Measurements from ENCODE around the gene KDM1B. TPM values are rescaled to one million over a fixed set of nuclear protein-coding genes. Genes with fewer than 3 reads are reported as not detected.

The KDM1B gene
- total and polyA plus RNA-seq, 2 donors (not counting 3 experiments of a cell fraction or from before 2014, with no cell fraction given): 3.0 to 10.8 TPM

DNA sequence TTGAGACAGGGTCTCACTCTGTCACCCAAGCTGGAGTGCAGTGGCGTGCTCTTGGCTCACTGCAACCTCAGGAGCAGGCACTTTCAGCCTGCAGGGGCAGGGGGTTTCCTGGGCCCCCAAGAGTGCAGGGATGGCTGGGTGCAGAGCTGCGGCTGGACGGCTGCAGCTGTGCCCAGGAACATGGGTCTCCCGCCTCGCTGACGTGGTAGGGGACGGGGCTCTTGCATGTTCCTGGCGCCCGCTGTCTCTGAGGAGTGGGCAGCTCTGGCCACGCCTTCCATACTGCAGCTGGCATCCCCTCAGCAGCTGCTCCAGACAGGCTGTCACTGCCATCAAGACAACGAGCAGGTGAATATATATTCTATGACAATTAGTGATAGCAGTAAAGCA is 111.3 kb downstream of the KDM1B start:
- no peak overlapping the region for H3K4me3 ChIP-seq (replicated peaks in 1 of 3; ENCODE audit: insufficient read depth in 1 of 3, low read depth in 1 of 3, low read length in 3 of 3)
- no peak overlapping the region for H3K27ac ChIP-seq (ENCODE audit: insufficient read depth, low read depth, low read length)
- no peak overlapping the region for H2AFZ ChIP-seq (ENCODE audit: low read depth, low read length)
- no peaks in the 10 kb centered on the region for H3K36me3 ChIP-seq (ENCODE audit: control insufficient read depth in 2 of 2, extremely low read depth in 1 of 2, insufficient read depth in 2 of 2, low read length in 2 of 2)
- no TSS peak for BruUV-seq (replicated peaks)
- FAIRE-seq: no peak
- H3K4me1 ChIP-seq (ENCODE audit: control insufficient read depth, extremely low read depth, insufficient read depth, low read length): peaks cover 19% of the 10 kb centered on the region
- CTCF ChIA-PET: interaction anchor here (1.7 kb wide), 1 partner anchor 14 kb away, joined by 4 read pairs; no protein-coding TSS in a partner anchor
- H3K4me2 ChIP-seq (ENCODE audit: insufficient read depth, low read length): no peak overlapping the region
- TF ChIP-seq POLR2A (IDR thresholded peaks at IDR 0.05; ENCODE audit: low read depth, low read length) (no peak), EZH2 (IDR thresholded peaks at IDR 0.05; ENCODE audit: borderline replicate concordance, low read depth, low read length, severe bottlenecking) (no peak), JUN (IDR thresholded peaks at IDR 0.05; ENCODE audit: borderline replicate concordance, insufficient read depth, insufficient read length, low read depth) (no peak), GATA2 (IDR thresholded peaks at IDR 0.05; ENCODE audit: insufficient read depth, insufficient read length, low read depth, low read length) (no peak), POLR2AphosphoS5 (IDR thresholded peaks at IDR 0.05; ENCODE audit: insufficient read depth, low read depth, low read length) (no peak), FOS (IDR thresholded peaks at IDR 0.05; ENCODE audit: borderline replicate concordance, insufficient read depth, low read length) (no peak), MYC (IDR thresholded peaks at IDR 0.05; ENCODE audit: low read depth, low read length) (no peak)
- TF ChIP-seq, protein P1, sequence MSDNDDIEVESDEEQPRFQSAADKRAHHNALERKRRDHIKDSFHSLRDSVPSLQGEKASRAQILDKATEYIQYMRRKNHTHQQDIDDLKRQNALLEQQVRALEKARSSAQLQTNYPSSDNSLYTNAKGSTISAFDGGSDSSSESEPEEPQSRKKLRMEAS (IDR thresholded peaks at IDR 0.05; ENCODE audit: insufficient read depth, insufficient read length): no peak
- TF ChIP-seq, protein P2, sequence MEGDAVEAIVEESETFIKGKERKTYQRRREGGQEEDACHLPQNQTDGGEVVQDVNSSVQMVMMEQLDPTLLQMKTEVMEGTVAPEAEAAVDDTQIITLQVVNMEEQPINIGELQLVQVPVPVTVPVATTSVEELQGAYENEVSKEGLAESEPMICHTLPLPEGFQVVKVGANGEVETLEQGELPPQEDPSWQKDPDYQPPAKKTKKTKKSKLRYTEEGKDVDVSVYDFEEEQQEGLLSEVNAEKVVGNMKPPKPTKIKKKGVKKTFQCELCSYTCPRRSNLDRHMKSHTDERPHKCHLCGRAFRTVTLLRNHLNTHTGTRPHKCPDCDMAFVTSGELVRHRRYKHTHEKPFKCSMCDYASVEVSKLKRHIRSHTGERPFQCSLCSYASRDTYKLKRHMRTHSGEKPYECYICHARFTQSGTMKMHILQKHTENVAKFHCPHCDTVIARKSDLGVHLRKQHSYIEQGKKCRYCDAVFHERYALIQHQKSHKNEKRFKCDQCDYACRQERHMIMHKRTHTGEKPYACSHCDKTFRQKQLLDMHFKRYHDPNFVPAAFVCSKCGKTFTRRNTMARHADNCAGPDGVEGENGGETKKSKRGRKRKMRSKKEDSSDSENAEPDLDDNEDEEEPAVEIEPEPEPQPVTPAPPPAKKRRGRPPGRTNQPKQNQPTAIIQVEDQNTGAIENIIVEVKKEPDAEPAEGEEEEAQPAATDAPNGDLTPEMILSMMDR (IDR thresholded peaks at IDR 0.05; ENCODE audit: extremely low read depth in 1 of 2, insufficient read depth in 1 of 2, low read depth in 1 of 2, low read length in 2 of 2): no peak
- peaks cover 6 to 8% of the 10 kb centered on the region in 2 experiments for H3K27me3 ChIP-seq (ENCODE audit: control insufficient read depth in 2 of 2, insufficient read depth in 2 of 2, low read length in 2 of 2)
- H3K9me1 ChIP-seq (replicated peaks; ENCODE audit: control insufficient read depth, extremely low read depth, insufficient read depth, low read length): no peaks in the 10 kb centered on the region
- dilution Hi-C loops (cut with MboI; ENCODE audit: extremely low pct_ligation_motif_present, low sequenced_read_pairs) (no loop called here), intact Hi-C loops (cut with micrococcal nuclease) (loop anchor here (5.0 kb wide), 1 partner anchor 879 kb away; no protein-coding TSS in a partner anchor)
- DNase-seq (ENCODE audit: low read depth, low spot score): no peak
- H4K20me1 ChIP-seq (replicated peaks; ENCODE audit: control insufficient read depth, extremely low read depth, insufficient read depth, low read length): peaks cover 4% of the 10 kb centered on the region
- no peaks in the 10 kb centered on the region for H3K9me3 ChIP-seq (replicated peaks; ENCODE audit: control insufficient read depth, insufficient read depth, low read length)
- POLR2A ChIA-PET: no interaction called here
- H3K9ac ChIP-seq (replicated peaks; ENCODE audit: extremely low read depth, insufficient read depth, low read length): no peak overlapping the region
- H3K79me2 ChIP-seq (ENCODE audit: control insufficient read depth, insufficient read depth, low read length): peaks cover 25% of the 10 kb centered on the region
